AG09319 (cell line): ENCODE measurements around the gene KCTD6.

ENCODE experiments used
- DNase-seq: peaks from one replicate; pipeline ENCODE4 v3.0.0-alpha.2; 2010; ENCODE audit warnings: low read depth; ENCODE audit errors: extremely low read depth
- CTCF ChIP-seq: IDR thresholded peaks from 2 replicates; pipeline ENCODE4 v1.5.1; 2011; ENCODE audit warnings: low read depth, mild to moderate bottlenecking, inconsistent platforms, low read length, moderate library complexity

The KCTD6 gene

DNA sequence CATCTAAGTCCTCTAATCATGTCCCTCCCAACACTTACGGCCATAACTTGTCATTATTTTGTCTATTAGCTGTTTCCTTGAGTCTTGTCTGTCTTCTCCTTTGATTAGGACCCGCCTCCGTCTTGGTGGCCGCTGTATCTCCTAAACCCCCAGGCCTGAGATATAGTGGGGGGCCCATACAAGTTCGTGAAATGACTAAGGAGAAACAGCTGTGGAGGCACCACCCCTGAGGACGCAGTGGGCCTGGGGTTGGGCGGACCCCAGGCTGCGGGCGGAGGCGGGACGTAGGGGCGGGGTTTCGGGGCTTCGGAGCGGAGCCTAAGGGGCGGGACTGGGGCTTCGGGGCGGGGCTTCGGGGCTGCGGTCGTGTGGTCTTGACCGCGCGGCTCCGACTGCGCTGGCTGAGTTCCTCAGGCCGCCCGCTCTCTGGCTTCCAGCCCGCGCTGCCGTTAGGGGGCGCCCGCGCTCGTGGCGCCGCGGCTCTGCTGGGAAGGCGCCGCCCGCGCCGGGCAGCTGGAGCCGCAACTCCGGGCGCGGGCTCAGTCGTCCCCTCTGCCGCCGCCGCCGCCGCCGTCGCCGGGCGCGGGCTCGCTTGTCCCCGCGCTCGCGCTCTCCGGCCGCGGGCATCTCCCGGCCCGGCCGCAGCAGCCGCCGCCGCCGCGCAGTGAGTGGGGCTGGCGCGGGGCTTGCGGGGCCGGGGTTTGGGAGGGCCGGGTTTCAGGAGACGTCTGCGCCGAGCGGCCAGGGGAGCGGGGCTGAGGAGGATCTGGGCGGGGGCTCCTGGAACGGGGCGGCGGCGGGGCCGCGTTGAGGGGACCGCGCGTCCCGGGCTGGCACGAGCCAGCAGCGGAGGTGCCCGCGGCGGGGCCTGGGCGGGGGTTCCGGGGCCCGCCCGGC is at the start of gene KCTD6:
Gene KCTD6 (plus strand): TSS at position 591 of the 897 bp plus-strand sequence. CDS start 6,660 bp downstream, outside the sequence.
- peak; percentile 49 for TF ChIP-seq CTCF
- DNase-seq, result peak; percentile 86

DNA sequence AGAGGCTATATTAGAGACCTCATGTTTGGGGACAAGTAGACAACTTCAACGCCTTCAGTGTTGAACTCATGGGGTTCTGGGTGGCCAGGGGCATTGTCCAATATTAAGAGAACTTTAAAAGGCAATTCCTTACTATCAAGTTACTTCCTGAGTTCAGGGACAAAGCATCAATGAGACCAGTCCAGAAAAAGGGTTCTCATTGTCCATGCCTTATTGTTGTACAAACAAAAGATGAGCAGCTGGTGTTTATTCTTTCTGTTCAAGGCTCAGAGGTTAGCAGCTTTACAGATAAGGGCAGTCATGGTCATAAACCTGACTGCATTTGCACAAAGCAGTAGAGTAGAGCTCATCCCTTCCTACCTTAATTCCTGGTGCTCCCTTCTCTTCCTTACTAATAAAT is 39.7 kb upstream of the KCTD6 start:
- no peak for DNase-seq

DNA sequence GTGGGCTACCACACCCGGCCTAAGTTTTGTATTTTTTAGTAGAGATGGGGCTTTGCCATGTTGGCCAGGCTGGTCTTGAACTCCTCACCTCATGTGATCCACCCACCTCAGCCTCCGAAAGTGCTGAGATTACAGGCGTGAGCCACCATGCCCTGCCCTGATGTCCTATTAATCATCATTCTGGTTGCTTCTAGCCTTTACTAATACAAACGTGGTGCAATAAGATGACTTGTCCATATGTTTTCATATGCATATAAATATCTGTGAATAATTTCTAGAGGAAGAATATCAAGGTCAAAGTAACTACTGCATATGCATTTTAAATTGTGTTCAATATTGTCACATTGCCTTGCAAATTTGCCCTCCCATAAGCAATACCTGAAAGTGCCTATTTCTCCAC is 32.7 kb upstream of the KCTD6 start:
- TF ChIP-seq CTCF, result no peak
- no peak for DNase-seq

More for the DNA sequence above, 39.7 kb upstream of the KCTD6 start:
- TF ChIP-seq CTCF, result no peak

DNA sequence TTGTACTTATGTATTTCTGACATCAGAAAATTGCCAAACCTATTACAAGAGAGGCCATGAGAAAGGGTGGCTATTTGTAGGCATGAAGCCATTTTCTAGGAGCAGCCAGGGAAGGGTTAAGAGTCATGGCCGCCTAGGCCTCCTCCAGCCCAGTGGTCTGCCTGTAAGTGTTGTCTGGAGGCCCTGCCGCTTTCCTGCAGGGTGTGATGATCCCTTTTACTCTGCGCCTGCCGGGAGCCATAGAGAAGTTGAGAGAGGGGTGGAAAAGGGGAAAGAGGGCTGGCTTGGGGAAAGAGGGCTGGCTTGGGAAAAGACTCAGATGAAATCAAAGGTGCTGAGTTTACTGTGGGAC is 29.1 kb upstream of the KCTD6 start:
- TF ChIP-seq CTCF, result no peak

GRCh38 chr3:58463181-58463941 is 28.5 kb upstream of the KCTD6 start:
- peak; percentile 93 for TF ChIP-seq CTCF
- peak; percentile 44 for DNase-seq

More for the DNA sequence above, 29.1 kb upstream of the KCTD6 start:
- DNase-seq, result no peak

DNA sequence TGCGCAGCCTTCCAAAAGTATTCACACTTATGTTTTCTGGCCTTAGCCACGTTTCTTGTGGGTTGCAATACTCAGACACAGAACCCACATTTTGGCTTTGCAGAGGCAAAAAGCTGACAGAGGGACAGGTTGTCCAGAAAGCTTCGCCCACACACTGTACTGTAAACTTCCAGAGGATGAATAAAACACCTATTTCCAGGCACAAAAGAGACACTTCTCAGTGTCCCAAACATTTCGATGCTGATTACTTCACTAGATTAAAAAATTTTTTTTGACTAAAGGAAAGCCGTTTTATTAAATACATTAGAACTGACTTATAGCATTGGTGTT is 28.0 kb upstream of the KCTD6 start:
- DNase-seq, result no peak
- no peak for TF ChIP-seq CTCF

- DNase-seq, result no peak
- TF ChIP-seq CTCF, result no peak
Measured at GRCh38 chr3:58464866-58465265, 27.0 kb upstream of the KCTD6 start.
